Hepatocyte (in vitro differentiated cells): Measurements from ENCODE around the gene EXD3.

Experiments used
- EZH2 ChIP-seq: fragments of 200-600 bp; sonication (generic); IDR thresholded peaks from 2 replicates; pipeline ENCODE4 v1.6.1; 2016; ENCODE audit warnings: antibody characterized with exemption, mild to moderate bottlenecking, borderline replicate concordance
- EZH2phosphoT487 ChIP-seq: fragments of 200-600 bp; sonication (generic); IDR thresholded peaks from one replicate; pipeline ENCODE4 v1.6.1; 2018; ENCODE audit warnings: antibody characterized with exemption, mild to moderate bottlenecking, low read depth, moderate library complexity; ENCODE audit not compliant: unreplicated experiment, severe bottlenecking
- TF ChIP-seq, protein P1 (sequence below): fragments of 200-600 bp; sonication (generic); IDR thresholded peaks from 2 replicates; pipeline ENCODE4 v1.5.1; 2016; ENCODE audit warnings: antibody characterized with exemption, mild to moderate bottlenecking; ENCODE audit not compliant: poor library complexity

- TF ChIP-seq, protein P1, sequence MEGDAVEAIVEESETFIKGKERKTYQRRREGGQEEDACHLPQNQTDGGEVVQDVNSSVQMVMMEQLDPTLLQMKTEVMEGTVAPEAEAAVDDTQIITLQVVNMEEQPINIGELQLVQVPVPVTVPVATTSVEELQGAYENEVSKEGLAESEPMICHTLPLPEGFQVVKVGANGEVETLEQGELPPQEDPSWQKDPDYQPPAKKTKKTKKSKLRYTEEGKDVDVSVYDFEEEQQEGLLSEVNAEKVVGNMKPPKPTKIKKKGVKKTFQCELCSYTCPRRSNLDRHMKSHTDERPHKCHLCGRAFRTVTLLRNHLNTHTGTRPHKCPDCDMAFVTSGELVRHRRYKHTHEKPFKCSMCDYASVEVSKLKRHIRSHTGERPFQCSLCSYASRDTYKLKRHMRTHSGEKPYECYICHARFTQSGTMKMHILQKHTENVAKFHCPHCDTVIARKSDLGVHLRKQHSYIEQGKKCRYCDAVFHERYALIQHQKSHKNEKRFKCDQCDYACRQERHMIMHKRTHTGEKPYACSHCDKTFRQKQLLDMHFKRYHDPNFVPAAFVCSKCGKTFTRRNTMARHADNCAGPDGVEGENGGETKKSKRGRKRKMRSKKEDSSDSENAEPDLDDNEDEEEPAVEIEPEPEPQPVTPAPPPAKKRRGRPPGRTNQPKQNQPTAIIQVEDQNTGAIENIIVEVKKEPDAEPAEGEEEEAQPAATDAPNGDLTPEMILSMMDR, result no peak
- no peak for TF ChIP-seq EZH2phosphoT487
- no peak for TF ChIP-seq EZH2
Measured at GRCh38 chr9:137315581-137316011, 107.4 kb downstream of the EXD3 start.
